Measurements from ENCODE around the gene GSTM1.
"Not testable (repeated sequence)": the region's sequence is repeated elsewhere in the genome, so short reads cannot be mapped to it uniquely, and the experiment has no call there.

Gene GSTM1

DNA sequence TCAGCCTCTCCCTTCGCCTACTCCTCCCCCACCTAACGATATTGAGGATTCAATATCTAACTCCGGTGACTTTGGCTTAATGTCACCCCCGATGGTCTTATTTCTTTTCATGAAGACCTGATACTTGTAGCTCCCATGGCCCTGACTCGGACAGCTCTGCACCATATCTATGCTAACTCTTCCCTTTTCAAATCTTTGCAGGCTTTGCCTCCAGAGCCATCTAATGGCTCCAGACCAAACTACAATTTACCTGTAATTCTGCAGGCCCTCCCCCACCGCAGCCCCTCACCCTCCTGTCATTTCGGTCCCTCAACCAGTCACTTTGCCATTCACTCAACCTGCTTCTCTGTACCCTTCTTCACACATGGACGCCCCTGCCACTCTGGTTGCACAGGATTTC, 16.6 kb downstream of the GSTM1 start:
- FAIRE-seq: no peak

DNA sequence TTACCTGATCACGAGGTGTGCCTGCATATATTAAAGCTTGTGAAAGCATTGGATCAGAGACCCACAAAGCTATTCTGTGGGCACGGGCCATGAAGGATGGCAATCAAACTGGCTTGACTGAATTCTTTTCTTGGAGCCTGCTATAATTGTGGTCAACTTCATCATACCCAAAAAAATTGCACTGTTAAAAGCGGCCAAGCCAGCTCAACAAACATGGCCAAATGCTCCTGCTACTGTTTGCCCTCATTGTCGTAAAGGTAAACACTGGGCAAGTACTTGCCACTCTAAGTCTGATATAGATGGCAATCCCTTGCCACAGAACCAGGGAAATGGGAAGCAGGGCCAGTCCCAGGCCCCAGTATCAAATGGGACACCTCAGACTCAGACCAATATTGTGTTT, 17.8 kb downstream of the GSTM1 start:
- FAIRE-seq: no peak

DNA sequence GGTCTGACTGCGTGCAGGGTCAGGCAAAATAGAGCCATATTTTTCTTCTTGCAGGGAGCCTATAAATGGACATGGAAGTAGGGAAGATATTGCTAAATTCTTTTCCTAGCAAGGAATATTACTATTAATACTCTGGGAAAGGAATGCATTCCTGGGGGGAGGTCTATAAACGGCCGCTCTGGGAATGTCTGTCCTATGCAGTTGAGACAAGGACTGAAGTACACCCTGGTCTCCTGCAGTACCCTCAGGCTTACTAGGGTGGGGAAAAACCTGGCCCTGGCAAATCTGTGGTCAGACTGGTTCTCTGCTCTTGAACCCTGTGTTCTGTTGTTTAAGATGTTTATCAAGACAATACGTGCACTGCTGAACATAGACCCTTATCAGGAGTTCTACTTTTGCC, 21.3 kb downstream of the GSTM1 start:
- FAIRE-seq: not testable (repeated sequence)

GRCh38 chr1:109709822-109710221, 22.2 kb downstream of the GSTM1 start:
- FAIRE-seq: not testable (repeated sequence)

DNA sequence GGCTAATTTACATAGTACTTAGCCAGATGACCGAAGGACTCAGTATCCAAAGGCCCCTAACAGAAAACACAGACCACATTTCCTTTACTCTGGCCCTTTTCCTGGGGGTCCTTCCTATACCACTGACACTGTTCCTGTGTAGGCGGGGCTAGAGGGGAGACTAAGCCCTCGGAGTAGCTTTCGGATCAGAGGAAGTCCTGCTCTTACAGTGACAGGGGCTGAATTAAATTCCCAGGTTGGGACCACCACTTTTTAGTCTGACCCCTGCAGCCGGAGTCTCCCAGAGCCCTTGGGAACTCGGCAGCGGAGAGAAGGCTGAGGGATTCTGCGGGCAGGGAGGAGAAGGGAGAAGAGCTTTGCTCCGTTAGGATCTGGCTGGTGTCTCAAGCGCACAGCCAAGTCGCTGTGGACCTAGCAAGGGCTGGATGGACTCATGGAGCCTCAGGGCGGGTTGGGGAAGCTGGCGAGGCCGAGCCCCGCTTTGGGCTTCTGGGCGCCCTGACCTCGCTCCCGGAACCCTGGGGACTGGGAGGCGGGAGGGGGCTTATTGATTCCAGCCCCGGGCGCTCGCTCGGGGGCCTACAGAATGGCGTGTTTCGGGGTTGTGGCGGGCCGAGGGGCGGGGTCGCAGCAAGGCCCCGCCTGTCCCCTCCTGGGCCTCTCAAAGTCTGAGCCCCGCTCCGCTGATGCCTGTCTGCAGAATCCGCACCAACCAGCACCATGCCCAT, 24.1 kb downstream of the GSTM1 start, which contains the start of gene GSTM5:
GSTM5 (plus strand) TSS at position 659 of the 728 bp plus-strand sequence; CDS start at position 721, 62 bp downstream.
- FAIRE-seq: not testable (repeated sequence)

DNA sequence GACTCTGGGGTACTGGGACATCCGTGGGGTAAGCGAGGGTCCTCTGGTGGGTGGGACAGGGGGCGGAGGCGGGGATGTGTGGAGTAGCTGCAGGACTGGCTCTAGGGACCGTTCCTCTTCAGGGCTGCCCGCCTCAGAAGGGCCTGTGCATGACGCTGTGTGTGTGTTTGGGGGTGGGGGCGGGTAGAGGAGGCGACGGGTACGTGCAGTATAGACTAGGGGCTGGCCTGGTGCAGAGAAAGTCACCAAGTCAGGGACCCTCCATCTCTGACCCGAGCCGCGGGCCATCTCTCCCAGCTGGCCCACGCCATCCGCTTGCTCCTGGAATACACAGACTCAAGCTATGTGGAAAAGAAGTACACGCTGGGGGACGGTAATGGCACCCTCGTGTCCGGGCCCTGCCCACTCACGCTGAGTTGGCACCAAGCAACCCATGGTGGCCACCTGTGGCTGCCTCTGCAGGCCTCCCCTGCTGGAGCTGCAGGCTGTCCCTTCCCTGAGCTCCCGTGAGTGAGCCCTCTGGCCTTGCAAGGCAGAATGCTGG, 24.8 kb downstream of the GSTM1 start:
- no peak for FAIRE-seq

DNA sequence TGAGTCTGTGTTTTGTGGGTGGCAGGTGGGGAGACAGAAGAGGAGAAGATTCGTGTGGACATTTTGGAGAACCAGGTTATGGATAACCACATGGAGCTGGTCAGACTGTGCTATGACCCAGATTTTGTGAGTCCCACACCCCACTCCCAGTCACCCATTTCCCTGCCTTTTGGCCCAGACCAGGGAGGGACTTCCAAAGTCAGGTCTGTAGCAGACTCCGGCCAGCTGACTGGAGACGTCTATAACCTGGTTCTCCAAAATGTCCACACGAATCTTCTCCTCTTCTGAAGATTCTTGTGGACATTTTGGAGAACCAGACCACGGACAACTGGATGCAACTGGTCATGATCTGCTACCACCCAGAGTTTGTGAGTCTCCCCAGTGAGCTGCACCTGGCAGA, 26.0 kb downstream of the GSTM1 start:
- FAIRE-seq: no peak

DNA sequence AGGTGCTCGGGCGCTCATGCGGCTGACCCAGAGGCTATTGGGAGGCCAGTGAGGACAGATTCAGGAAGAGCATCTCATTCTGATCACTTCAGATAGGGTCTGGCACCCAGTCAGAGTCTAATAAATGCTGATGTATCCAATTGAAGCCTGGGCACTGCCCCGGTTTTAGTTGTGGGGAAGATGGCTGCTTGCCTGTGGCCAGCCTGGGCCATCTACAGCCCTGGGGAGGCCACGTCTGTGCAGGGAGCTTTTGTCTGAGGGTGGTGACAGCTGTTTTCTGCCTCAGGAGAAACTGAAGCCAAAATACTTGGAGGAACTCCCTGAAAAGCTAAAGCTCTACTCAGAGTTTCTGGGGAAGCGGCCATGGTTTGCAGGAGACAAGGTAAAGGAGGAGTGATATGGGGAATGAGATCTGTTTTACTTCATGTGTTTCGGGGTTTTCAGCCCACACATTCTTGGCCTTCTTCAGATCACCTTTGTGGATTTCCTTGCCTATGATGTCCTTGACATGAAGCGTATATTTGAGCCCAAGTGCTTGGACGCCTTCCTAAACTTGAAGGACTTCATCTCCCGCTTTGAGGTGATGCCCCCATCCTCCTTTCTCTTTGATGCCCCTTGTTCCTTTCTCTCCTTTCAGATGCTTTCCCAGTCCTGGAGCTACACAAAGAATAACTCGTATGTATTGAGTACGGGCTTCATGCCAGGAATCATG, 27.2 kb downstream of the GSTM1 start:
- no peak for FAIRE-seq

DNA sequence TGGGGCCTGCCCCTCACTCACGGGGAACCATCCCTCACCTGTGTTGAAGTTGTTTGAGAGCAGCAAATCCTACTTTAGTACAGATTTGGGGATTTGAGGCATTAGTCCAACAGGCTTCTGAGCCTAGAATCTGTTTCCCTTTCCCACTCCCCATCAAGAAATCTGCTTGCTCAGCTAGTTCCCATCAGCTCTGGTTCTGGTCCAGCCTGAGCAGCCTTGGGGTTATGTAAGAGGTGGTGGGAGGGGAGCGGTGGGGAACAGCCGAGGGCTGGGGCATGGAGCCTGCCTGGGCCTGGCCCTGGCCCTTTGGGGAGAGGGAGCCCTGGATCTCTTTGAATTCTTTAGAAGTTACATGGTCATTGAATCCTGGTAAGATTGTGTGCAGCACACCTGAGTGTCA, 28.5 kb downstream of the GSTM1 start:
- no peak for FAIRE-seq

DNA sequence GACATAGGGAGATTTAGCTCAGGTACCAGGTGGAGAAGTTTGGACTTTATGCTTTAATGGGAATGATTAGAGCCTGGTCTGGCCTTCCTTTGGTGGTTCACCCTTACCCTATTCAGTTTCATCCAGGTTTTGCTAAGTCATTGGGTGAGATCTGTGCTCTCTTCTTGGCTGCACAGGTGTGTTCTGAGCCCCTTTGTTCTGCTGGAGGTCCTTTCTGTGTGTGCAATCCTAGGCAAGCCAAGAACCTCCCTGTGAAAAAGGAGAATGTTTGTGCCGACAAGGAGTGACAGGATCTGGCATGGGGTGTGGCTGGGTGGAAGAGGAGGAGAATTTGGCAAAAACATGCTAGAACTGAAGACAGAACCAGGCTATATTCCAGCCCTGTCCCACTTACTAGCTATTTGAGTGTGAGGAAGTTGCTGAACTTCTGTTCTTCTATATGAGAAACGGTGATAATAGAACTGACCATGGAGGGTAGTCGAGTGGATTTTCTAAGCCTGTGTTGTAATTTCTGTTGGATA, 29.0 kb downstream of the GSTM1 start:
- no peak for FAIRE-seq

DNA sequence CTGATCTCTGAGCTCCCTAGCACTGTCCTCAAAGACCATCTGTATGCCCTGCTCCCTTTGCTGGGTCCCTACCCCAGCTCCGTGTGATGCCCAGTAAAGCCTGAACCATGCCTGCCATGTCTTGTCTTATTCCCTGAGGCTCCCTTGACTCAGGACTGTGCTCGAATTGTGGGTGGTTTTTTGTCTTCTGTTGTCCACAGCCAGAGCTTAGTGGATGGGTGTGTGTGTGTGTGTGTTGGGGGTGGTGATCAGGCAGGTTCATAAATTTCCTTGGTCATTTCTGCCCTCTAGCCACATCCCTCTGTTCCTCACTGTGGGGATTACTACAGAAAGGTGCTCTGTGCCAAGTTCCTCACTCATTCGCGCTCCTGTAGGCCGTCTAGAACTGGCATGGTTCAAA, 30.1 kb downstream of the GSTM1 start:
- FAIRE-seq: no peak

DNA sequence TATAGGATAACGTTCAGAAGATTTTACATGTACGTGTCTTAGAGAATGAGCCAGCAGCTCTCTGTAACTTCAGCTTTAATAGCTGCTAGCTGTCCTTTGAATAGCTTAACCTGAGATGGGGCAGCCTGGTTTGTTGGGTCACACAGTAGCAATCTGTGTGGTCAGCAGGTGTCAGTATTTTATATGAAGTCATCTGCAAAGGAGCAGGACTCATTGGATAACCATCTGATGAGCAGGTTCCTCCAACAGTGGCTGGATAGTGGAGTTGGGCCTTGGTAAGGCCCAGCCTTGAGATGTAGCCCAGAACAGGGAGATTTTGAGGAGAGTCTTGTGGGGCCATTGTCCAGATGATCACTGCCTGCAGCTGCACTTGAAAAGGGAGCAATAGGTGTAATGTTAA, 30.9 kb downstream of the GSTM1 start:
- no peak for FAIRE-seq

DNA sequence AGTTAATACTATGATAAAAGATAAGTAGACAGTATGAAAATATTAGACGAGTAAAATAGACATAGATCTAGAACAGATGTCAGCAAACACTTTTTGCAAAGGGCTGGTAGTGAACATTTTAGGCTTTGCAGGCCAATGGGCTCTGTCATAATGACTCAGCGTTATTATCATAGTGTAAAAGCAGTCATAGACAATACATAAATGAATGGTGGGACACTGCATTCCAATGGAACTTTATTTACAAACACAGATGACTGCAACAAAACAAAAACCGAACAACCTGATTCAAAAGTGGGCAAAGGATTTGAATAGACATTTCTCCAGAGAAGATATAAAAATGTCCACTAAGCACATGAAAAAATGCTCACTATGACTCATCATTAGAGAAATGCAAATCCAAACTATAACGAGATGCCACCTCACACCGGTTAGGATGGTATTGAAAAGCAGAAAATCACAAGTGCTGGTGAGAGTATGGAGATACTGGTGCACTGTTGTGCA, 31.8 kb downstream of the GSTM1 start:
- no peak for FAIRE-seq

DNA sequence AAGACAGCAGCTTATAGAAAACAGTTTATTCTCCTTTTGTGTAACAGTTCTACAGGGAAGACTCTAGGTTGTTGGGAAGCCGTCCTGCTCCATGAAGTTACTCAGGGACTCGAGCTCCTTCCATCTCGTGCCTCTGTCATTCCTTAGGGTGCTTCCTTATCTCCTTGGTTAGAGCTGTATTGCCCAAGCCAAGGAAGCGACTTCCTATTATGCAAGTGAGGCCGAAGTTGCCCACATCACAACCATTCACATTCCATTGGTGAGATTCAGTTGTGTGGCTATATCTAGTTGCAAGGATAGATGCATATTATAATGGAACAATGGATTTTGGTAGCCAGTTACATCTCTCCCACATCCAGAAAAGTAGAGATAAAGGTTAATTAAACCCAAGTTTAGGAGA, 33.4 kb downstream of the GSTM1 start:
- no peak for FAIRE-seq

GRCh38 chr1:109721971-109722370, 34.4 kb downstream of the GSTM1 start:
- no peak for FAIRE-seq

DNA sequence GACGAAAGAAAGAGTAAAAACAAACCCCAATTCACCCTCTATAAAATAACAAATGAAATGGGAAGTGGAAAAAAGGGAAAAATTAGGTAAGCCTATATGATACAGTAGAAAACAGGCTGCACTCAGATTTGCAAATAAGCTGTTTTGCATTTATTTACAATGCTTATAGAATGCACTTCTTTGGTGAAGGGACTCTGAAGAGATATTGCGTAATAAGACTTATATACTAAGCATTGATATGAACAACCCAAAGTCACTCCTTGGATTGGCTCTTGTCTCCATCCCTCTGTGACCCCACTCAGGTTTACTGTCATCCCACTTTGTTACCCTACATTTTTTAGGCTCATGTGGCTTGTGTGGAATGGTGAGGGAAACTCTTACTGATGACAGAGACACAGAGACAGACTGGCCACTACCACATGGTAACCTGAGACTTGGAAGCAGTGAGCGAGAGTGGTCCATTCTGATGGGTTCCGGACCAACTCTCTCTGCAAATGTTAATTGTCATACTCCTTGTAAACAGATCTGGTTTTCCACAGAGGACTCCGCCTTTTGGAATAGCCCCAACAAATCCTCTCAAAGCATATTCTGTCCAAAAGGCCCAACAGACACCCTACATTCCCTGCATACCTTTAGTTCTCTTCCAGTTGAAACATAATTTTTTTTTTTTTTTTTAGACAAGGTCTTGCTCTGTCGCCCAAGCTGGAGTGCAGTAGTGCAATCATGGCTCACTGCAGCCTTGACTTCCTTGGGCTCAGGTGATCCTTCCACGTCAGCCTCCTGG, 35.5 kb downstream of the GSTM1 start:
- no peak for FAIRE-seq

DNA sequence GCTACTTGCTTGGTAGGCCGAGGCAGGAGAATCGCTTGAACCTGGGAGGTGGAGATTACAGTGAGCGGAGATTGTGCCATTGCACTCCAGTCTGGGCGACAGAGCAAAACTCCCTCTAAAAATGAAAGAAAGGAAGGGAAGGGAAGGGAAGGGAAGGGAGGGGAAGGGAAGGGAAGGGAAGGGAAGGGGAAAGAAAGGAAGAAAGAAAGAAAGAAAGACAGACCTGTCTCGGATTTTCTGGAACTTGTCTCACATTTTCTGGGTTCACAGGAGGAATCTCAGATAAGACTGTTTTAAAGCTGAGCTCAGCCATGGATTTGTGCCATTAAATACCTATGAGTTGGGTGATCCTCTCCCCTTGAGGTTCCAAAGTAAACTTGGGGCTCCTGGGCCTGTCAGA, 37.3 kb downstream of the GSTM1 start:
- no peak for FAIRE-seq

- no peak for FAIRE-seq
These were observed 37.9 kb downstream of the GSTM1 start for GRCh38 chr1:109725510-109725909.

- no peak for FAIRE-seq
These were observed 38.4 kb downstream of the GSTM1 start for GRCh38 chr1:109726007-109726406.

DNA sequence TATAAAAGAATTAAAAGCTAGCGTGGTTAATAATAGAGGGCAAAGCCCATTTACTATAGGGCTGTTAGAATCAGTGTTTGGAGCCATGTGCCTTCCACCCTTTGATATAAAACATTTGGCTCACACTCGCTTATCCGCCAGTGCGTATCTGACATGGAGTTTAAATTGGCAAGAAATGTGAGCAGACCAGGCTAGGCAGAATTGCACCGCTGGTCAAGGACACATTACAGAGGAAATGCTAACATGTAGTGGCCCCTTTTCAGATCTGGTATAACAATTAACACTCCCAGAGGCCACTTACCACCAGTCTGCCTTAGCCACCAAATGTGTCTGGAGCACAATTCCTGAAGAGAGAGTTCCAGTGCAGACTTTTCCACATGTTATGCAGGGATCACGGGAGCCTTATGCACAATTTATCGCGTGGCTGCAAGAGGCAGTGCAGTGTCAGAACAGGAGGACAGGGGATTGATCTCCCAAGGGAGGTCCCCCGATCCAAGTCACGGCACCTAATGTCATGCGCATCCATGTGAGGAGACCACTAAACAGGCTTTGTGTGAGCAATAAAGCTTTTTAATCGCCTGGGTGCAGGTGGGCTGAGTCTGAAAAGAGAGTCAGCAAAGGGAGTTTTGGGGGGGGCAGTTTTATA, 39.2 kb downstream of the GSTM1 start:
- no peak for FAIRE-seq

GRCh38 chr1:109728870-109729269, 41.3 kb downstream of the GSTM1 start:
- no peak for FAIRE-seq

DNA sequence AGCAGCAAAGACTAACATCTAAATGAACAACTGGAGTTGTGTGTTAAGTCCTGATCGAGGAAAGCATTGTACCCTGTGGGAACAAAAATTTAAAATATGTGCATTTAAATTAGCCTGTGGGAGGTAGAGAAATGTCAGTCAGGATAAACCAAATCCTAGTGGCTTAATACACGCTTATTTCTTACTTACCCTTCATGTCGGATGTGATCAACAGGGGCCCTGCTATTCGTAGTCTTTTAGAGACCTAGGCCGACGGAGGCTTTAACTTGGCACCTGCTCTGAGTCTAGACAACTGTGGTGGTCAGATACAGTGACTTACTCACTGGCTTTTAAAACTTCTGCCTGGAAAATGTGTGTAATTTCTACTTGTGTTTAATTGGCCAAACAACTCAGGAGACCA, 43.0 kb downstream of the GSTM1 start:
- FAIRE-seq: no peak

Data from colon (tissue), 2 donors.